Gastrocnemius medialis (tissue), 4 donors: ENCODE data around the gene ID1.
"Not testable (repeated sequence)": the region's sequence is repeated elsewhere in the genome, so short reads cannot be mapped to it uniquely, and the experiment has no call there.

Source experiments
- POLR2A ChIP-seq, 2 donors: fragments of 450-650 bp; IDR thresholded peaks; one replicate each; pipeline ENCODE4 v1.6.1; 2017; ENCODE audit warnings: antibody characterized with exemption in 2 of 2, mild to moderate bottlenecking in 2 of 2, moderate library complexity in 2 of 2
- TF ChIP-seq, protein P1 (sequence below), 5 experiments: fragments of 450-650 bp in 3 of 5; fragments of 200-600 bp in 2 of 5; sonication (generic) in 2 of 5; IDR thresholded peaks in 4 of 5; conservative IDR thresholded peaks in 1 of 5; 1 replicate in 4 of 5; 2 replicates in 1 of 5; pipeline ENCODE4 v1.5.1; 2016 to 2019; ENCODE audit warnings: antibody characterized with exemption in 5 of 5, mild to moderate bottlenecking in 3 of 5, moderate library complexity in 3 of 5

DNA sequence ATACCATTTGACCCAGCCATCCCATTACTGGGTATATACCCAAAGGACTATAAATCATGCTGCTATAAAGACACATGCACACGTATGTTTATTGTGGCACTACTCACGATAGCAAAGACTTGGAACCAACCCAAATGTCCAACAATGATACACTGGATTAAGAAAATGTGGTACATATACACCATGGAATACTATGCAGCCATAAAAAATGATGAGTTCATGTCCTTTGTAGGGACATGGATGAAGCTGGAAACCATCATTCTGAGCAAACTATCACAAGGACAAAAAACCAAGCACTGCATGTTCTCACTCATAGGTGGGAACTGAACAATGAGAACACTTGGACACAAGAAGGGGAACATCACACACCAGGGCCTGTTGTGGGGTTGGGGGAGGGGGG is 23.0 kb downstream of the ID1 start:
- not testable (repeated sequence) for TF ChIP-seq POLR2A (IDR thresholded peaks at IDR 0.05)
- TF ChIP-seq, protein P1, sequence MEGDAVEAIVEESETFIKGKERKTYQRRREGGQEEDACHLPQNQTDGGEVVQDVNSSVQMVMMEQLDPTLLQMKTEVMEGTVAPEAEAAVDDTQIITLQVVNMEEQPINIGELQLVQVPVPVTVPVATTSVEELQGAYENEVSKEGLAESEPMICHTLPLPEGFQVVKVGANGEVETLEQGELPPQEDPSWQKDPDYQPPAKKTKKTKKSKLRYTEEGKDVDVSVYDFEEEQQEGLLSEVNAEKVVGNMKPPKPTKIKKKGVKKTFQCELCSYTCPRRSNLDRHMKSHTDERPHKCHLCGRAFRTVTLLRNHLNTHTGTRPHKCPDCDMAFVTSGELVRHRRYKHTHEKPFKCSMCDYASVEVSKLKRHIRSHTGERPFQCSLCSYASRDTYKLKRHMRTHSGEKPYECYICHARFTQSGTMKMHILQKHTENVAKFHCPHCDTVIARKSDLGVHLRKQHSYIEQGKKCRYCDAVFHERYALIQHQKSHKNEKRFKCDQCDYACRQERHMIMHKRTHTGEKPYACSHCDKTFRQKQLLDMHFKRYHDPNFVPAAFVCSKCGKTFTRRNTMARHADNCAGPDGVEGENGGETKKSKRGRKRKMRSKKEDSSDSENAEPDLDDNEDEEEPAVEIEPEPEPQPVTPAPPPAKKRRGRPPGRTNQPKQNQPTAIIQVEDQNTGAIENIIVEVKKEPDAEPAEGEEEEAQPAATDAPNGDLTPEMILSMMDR (IDR thresholded peaks at IDR 0.05 in 4 of 5, conservative IDR thresholded peaks at IDR 0.05 in 1 of 5), result not testable (repeated sequence)
